GM13977 (cell line): ENCODE data around the gene KAZN.

Experiments used
- DNase-seq: peaks from one replicate; pipeline ENCODE4 v3.0.0; 2012; ENCODE audit warnings: low spot score
- CTCF ChIP-seq: IDR thresholded peaks from 2 replicates; pipeline ENCODE4 v1.5.1; 2012; ENCODE audit warnings: mild to moderate bottlenecking, control low read depth; ENCODE audit not compliant: insufficient read depth; ENCODE audit errors: extremely low read depth, missing control alignments
- in situ Hi-C: fragments of 300-500 bp; cut with MboI; formaldehyde crosslinking; loops from one replicate; pipeline ENCODE4 v1.12.0; 2022; ENCODE audit warnings: low sequenced_read_pairs, low pct_unique_long_range_greater_than_20kb, mixed read lengths, inconsistent platforms; ENCODE audit not compliant: unreplicated experiment

Gene KAZN

GRCh38 chr1:15073799-15074308, 475.4 kb downstream of the KAZN start:
- in situ Hi-C loops, result no loop called here
- no peak for TF ChIP-seq CTCF
- DNase-seq, result no peak

GRCh38 chr1:15075175-15075574, 476.7 kb downstream of the KAZN start:
- in situ Hi-C loops, result no loop called here
- no peak for DNase-seq
- TF ChIP-seq CTCF, result no peak

- no peak for DNase-seq
- no peak for TF ChIP-seq CTCF
- in situ Hi-C loops, result no loop called here
Measured at GRCh38 chr1:15075817-15076216, 477.3 kb downstream of the KAZN start.

- TF ChIP-seq CTCF, result no peak
- in situ Hi-C loops, result no loop called here
- DNase-seq, result no peak
Measured at GRCh38 chr1:15076807-15077206, 478.3 kb downstream of the KAZN start.

GRCh38 chr1:15077384-15077783, 478.9 kb downstream of the KAZN start:
- in situ Hi-C loops, result no loop called here
- no peak for TF ChIP-seq CTCF
- DNase-seq, result no peak

GRCh38 chr1:15080328-15081007, 482.0 kb downstream of the KAZN start:
- no peak for DNase-seq
- TF ChIP-seq CTCF, result no peak
- in situ Hi-C loops, result no loop called here
